ENCODE measurements around the gene RGS14. TPM values are rescaled to one million over a fixed set of nuclear protein-coding genes. Genes with fewer than 3 reads are reported as not detected.

RGS14 gene
- total RNA-seq, 1 donor from 2014 or later: 16.2 TPM

DNA sequence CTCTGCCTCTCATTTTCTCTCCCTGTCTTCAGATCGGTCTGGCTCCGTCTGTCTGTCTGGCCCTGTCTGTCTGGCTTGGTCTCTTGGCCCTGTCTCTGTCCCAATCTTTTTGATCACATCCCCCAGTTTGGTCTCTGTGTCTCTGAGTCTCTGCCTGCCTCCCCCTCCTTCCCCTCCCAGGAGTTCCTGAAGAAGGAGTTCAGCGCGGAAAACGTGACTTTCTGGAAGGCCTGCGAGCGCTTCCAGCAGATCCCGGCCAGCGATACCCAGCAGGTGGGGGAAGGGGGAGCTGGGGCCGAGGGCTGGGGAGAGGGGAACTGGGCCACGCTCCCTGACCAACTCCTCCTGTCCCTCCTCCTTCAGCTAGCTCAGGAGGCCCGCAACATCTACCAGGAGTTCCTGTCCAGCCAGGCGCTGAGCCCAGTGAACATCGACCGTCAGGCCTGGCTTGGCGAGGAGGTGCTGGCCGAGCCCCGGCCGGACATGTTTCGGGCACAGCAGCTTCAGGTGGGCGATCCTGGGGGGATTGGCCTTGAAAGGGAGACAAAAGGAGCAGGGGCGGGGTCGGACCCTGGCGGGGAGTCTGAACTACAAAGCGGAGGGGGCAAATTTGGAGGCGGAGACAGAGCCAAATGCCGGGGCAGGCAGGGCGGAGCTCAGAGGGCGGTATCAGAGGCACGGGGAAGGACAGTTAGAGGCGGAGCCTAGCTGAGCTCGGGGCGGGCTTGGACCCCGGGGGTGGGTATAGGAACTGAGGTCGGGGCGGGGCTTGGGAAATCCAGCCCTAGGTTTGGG is 9.0 kb downstream of the RGS14 start:
- no peak for TF ChIP-seq CTCF (IDR thresholded peaks at IDR 0.05)
- peak; percentile 85 to 86 for ATAC-seq
- Histone ChIP-seq H3K36me3 (peaks cover 10% of the 10 kb centered on the region), H3K4me1 (peaks cover 67% of the 10 kb centered on the region), H3K4me3 (peak overlapping the region; percentile 63), H3K9me3 (no peaks in the 10 kb centered on the region), H3K27me3 (ENCODE audit: low read depth) (no peaks in the 10 kb centered on the region), H3K27ac (peak overlapping the region; percentile 81)
- intact Hi-C loops (cut with DNase I): no loop called here
- DNase-seq: peak; percentile 91

DNA sequence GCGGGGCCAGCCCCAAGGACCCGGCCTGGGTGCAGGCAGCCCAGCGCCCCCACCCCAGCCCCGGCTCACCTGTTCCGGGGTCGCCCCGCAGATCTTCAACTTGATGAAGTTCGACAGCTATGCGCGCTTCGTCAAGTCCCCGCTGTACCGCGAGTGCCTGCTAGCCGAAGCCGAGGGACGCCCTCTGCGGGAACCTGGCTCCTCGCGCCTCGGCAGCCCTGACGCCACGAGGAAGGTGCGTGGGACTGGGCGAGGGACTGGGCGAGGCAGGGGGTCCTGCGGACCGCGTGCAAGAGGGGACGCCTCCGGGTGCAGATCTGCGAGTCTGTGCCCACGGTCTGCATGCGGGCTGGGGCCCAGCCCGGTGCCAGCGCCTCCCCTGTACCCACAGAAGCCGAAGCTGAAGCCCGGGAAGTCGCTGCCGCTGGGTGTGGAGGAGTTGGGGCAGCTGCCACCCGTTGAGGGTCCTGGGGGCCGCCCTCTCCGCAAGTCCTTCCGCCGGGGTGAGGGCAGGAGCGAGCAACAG is 9.7 kb downstream of the RGS14 start:
- ATAC-seq: peak; percentile 0 to 1
- H3K4me1 ChIP-seq: peaks cover 67% of the 10 kb centered on the region
- H3K36me3 ChIP-seq: peaks cover 10% of the 10 kb centered on the region
- peak overlapping the region; percentile 81 for H3K27ac ChIP-seq
- H3K9me3 ChIP-seq: no peaks in the 10 kb centered on the region
- peak overlapping the region; percentile 63 for H3K4me3 ChIP-seq
- H3K27me3 ChIP-seq (ENCODE audit: low read depth): no peaks in the 10 kb centered on the region
- intact Hi-C loops (cut with DNase I): no loop called here
- peak; percentile 8 for TF ChIP-seq CTCF (IDR thresholded peaks at IDR 0.05)
- no peak for DNase-seq

DNA sequence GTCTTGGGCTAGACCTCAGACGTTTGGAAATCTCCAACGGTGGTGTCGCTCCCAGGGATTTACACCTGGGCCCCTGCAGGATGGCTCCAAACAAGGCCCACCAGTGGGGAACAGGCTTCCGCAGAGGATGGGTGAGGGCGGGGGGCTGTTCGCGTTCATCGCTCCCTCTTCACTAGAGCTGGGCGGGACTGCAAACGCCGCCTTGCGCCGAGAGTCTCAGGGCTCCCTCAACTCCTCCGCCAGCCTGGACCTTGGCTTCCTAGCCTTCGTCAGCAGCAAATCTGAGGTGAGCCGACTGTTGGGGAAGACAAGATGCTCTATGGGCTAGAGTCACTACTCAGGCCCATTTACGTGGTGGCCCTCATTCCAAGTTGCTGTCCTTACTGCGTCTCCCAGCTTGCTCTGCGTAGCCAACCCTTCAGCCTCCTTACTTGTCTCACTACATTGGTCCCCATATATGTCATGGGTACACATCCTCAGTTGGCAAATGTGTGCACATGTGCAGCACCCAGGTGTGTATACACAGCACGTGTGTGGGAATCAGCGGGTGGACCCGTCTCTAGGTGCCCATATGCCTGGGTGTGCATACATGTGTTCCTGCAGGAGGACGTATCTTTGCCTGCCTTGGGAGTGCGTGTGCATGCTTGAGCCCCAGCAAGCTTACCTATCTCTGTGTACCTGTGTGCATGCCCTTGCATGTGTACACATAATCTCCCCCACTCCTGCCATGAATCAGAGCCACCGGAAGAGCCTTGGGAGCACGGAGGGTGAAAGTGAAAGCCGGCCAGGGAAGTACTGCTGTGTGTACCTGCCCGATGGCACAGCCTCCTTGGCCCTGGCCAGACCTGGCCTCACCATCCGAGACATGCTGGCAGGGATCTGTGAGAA is 10.5 kb downstream of the RGS14 start:
- TF ChIP-seq CTCF (IDR thresholded peaks at IDR 0.05): no peak
- no peaks in the 10 kb centered on the region for H3K9me3 ChIP-seq
- intact Hi-C loops (cut with DNase I): no loop called here
- H3K4me1 ChIP-seq: peaks cover 62% of the 10 kb centered on the region
- peaks cover 10% of the 10 kb centered on the region for H3K36me3 ChIP-seq
- ATAC-seq: no peak
- DNase-seq: no peak
- H3K27ac ChIP-seq: no peak overlapping the region
- no peaks in the 10 kb centered on the region for H3K27me3 ChIP-seq (ENCODE audit: low read depth)
- H3K4me3 ChIP-seq: peak overlapping the region; percentile 63

DNA sequence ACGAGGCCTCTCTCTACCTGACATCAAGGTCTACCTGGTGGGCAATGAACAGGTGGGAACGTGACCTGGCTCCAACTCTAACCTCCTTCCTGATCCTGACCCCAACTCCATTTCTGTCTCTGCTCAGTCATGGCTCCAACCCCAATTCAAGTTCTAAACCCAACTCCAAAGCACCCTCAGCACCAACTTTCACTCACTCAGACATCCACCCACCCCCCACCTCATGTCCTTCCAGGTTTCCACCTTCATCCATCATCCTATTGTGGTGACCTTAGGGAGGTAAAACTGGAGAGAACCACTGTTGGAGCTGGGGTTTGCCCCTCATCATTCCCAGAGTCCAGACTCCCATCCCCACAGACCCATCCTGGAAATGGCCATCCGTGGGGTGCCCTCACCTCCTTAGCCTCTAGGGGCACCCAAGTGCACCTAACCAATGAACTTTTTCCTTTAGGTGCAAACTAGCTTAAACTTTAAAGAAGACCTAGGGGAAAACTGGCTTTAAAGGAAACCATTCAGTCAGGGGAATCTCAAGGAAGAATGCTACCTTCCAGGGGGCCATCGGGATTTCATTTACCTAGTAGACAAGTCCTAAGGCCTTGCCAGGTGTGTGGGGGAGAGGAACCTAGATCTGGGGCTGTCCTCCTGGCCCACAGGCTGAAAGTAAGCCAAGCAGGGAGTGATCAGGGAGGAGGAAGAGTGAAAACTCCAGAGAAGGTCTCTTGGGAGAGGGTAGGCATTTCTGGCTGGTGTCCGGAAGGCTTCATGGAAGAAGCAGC is 11.3 kb downstream of the RGS14 start:
- peak; percentile 53 for TF ChIP-seq CTCF (IDR thresholded peaks at IDR 0.05)
- Histone ChIP-seq H3K27ac (no peak overlapping the region), H3K4me3 (no peak overlapping the region), H3K36me3 (peaks cover 10% of the 10 kb centered on the region), H3K4me1 (peaks cover 54% of the 10 kb centered on the region), H3K9me3 (no peaks in the 10 kb centered on the region), H3K27me3 (ENCODE audit: low read depth) (no peaks in the 10 kb centered on the region)
- intact Hi-C loops (cut with DNase I): no loop called here
- no peak for DNase-seq
- no peak for ATAC-seq

All from lower lobe of right lung (tissue), 2 donors.